ENCODE data around the gene ERICH6B. TPM values are rescaled to one million over a fixed set of nuclear protein-coding genes. Genes with fewer than 3 reads are reported as not detected.

ERICH6B gene
- polyA plus RNA-seq, 1 experiment, result not detected

GRCh38 chr13:45542391-45542790, 73.1 kb downstream of the ERICH6B start:
- Histone ChIP-seq H3K4me3 (ENCODE audit: low read depth, low read length) (no peak overlapping the region), H3K27me3 (ENCODE audit: control insufficient read depth, insufficient read depth, low read length) (no peaks in the 10 kb centered on the region; the same call in 1 of the 2 replicates), H3K36me3 (ENCODE audit: control insufficient read depth, insufficient read depth, low read length) (no peaks in the 10 kb centered on the region)
- ChIA-PET POLR2A (no interaction called here), CTCF (no interaction called here)
- TF ChIP-seq, protein P1, sequence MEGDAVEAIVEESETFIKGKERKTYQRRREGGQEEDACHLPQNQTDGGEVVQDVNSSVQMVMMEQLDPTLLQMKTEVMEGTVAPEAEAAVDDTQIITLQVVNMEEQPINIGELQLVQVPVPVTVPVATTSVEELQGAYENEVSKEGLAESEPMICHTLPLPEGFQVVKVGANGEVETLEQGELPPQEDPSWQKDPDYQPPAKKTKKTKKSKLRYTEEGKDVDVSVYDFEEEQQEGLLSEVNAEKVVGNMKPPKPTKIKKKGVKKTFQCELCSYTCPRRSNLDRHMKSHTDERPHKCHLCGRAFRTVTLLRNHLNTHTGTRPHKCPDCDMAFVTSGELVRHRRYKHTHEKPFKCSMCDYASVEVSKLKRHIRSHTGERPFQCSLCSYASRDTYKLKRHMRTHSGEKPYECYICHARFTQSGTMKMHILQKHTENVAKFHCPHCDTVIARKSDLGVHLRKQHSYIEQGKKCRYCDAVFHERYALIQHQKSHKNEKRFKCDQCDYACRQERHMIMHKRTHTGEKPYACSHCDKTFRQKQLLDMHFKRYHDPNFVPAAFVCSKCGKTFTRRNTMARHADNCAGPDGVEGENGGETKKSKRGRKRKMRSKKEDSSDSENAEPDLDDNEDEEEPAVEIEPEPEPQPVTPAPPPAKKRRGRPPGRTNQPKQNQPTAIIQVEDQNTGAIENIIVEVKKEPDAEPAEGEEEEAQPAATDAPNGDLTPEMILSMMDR (IDR thresholded peaks at IDR 0.05; ENCODE audit: insufficient read depth, low read depth, low read length), result no peak
- no peak for DNase-seq (ENCODE audit: low read depth)

DNA sequence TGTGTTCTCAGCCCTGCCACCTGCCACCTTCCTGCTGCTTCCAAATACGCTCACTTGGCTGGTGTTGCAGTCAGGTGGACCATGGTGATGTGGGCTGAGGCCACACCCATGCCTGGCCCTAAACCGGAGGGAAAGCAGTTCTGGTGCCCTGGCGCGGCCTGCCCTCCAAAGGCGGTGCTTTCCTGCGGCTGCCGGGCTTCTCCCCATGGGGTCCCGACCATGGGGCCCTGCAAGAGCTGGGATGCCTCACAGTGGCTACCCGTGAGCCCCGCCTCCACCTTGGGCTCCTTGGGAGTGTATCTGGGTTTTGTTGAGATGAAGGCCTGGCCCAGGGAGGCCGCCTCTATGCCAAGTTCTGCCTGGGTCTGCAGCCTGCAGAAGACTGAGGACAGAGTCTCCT, 73.7 kb downstream of the ERICH6B start:
- Histone ChIP-seq H3K27me3 (ENCODE audit: control insufficient read depth, insufficient read depth, low read length) (no peaks in the 10 kb centered on the region), H3K4me3 (ENCODE audit: low read depth, low read length) (no peak overlapping the region), H3K36me3 (ENCODE audit: control insufficient read depth, insufficient read depth, low read length) (no peaks in the 10 kb centered on the region)
- DNase-seq (ENCODE audit: low read depth), result no peak
- CTCF ChIA-PET, result no interaction called here
- TF ChIP-seq, protein P1 (IDR thresholded peaks at IDR 0.05; ENCODE audit: insufficient read depth, low read depth, low read length), result no peak
- POLR2A ChIA-PET, result no interaction called here

- CTCF ChIA-PET, result no interaction called here
- POLR2A ChIA-PET, result no interaction called here
- Histone ChIP-seq H3K36me3 (ENCODE audit: control insufficient read depth, insufficient read depth, low read length) (no peaks in the 10 kb centered on the region), H3K27me3 (ENCODE audit: control insufficient read depth, insufficient read depth, low read length) (no peaks in the 10 kb centered on the region), H3K4me3 (ENCODE audit: low read depth, low read length) (no peak overlapping the region)
- no peak for DNase-seq (ENCODE audit: low read depth)
- TF ChIP-seq, protein P1 (IDR thresholded peaks at IDR 0.05; ENCODE audit: insufficient read depth, low read depth, low read length), result no peak
Observed at GRCh38 chr13:45540864-45541263, 74.7 kb downstream of the ERICH6B start.

GRCh38 chr13:45540195-45540594, 75.3 kb downstream of the ERICH6B start:
- Histone ChIP-seq H3K36me3 (ENCODE audit: control insufficient read depth, insufficient read depth, low read length) (peaks cover 4% of the 10 kb centered on the region), H3K4me3 (ENCODE audit: low read depth, low read length) (no peak overlapping the region), H3K27me3 (ENCODE audit: control insufficient read depth, insufficient read depth, low read length) (no peaks in the 10 kb centered on the region)
- DNase-seq (ENCODE audit: low read depth), result no peak
- POLR2A ChIA-PET, result no interaction called here
- TF ChIP-seq, protein P1 (IDR thresholded peaks at IDR 0.05; ENCODE audit: insufficient read depth, low read depth, low read length), result no peak
- CTCF ChIA-PET, result no interaction called here

GRCh38 chr13:45538382-45538781, 77.2 kb downstream of the ERICH6B start:
- TF ChIP-seq, protein P1 (IDR thresholded peaks at IDR 0.05; ENCODE audit: insufficient read depth, low read depth, low read length), result no peak
- Histone ChIP-seq H3K36me3 (ENCODE audit: control insufficient read depth, insufficient read depth, low read length) (peaks cover 11% of the 10 kb centered on the region), H3K4me3 (ENCODE audit: low read depth, low read length) (no peak overlapping the region), H3K27me3 (ENCODE audit: control insufficient read depth, insufficient read depth, low read length) (no peaks in the 10 kb centered on the region)
- CTCF ChIA-PET, result interaction anchor here (1.6 kb wide), 1 partner anchor 28 kb away, joined by 3 read pairs; no protein-coding TSS in a partner anchor
- no peak for DNase-seq (ENCODE audit: low read depth)
- POLR2A ChIA-PET, result no interaction called here
